NK-92 treated with Interleukin-12 subunit alpha and Interleukin-12 subunit beta, amount 100 ng/mL, for 24 hours (cell line): ENCODE measurements around the gene RRBP1.

Experiments
- DNase-seq: peaks from one replicate; lab custom pipeline; 2025; lab: John Stamatoyannopoulos, UW

The RRBP1 gene

DNA sequence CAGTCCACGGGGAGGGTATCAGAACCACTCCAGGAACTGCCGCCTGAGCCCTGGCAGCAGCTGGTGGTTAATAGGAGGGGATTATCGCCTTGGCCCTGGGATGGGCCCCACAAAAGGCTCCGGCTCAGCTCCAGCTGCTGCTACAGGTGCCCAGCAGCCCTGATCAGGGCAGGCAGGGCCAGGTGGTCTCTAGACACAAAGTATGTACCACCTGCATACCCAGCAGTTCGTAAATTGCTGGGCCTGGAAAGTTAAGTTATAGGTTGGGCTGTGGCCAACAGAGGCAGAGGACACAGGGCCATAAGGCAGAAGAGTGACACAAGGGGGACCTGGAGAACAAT, 35.1 kb downstream of the RRBP1 start:
- no peak for DNase-seq

GRCh38 chr20:17646209-17646960, 35.7 kb downstream of the RRBP1 start:
- DNase-seq, result no peak

- no peak for DNase-seq
Measured at GRCh38 chr20:17645546-17646208, 36.4 kb downstream of the RRBP1 start.

DNA sequence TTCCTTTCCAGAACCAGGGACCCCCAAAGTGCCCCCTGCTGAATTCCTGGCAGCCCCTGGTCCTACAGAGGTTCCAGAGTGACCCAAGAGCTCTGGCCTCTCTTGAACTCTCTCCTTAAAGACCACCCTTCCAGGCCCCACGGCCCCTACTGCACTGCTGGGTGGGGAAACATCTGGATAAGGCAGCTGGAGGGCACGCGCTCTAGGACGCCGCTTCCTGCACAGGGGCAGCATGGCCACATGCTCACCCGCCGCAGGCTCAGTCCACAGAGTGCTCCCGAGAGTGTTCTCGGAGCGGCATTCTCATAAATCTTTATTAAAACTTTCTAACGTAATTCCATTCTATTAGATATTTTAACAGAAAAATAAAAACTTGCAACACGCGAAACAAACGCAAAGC, 37.0 kb downstream of the RRBP1 start:
- no peak for DNase-seq

DNA sequence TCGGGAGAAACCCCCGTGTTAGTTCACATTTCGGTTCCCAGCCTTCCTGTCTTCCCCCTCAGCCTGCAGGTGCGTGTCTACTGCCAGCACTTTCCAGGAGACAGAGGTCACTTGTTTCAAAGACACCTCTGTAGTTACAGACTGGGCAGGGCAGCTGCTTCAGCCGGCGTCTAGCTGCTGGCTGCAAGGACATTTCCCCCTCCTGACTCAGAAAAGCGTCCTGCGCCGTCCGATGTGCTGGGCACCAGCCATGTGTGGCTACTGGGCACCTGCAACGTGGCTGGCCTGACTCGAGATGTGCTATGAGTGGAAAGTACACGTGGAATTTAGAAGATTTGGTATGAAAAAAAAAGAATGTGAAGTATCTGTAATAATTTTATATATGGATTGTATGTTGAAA, 37.6 kb downstream of the RRBP1 start:
- no peak for DNase-seq

DNA sequence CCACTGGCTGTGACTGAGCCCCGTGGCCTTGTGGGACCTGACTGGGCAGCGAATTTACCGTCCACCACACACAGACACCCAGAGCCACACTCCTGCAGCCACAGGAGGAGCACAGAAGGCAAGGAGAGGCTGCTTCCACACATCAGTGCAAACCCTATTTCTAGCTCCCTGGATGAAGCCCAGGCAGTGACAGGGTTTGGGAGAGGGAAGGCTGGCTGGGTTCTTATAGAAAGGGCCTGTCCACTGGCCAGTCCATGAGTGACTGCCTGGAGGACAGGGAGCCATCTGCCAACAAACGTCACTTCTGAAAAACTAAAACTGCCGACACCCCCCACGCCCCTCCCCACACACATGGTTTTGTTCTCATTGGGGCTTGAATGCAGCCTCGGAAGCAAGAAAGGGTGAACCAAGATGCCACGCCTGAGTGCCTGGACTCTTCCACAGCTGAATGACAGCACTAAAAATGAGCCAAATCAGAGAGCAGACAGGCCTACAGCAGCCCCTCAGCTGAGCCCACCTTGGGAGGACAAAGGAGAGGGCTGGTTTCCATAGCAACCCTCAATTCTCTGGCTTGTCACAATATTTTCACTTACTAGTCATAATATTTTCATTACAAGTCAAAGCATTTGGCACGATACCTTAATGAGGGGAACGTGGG, 38.4 kb downstream of the RRBP1 start:
- DNase-seq, result no peak

DNA sequence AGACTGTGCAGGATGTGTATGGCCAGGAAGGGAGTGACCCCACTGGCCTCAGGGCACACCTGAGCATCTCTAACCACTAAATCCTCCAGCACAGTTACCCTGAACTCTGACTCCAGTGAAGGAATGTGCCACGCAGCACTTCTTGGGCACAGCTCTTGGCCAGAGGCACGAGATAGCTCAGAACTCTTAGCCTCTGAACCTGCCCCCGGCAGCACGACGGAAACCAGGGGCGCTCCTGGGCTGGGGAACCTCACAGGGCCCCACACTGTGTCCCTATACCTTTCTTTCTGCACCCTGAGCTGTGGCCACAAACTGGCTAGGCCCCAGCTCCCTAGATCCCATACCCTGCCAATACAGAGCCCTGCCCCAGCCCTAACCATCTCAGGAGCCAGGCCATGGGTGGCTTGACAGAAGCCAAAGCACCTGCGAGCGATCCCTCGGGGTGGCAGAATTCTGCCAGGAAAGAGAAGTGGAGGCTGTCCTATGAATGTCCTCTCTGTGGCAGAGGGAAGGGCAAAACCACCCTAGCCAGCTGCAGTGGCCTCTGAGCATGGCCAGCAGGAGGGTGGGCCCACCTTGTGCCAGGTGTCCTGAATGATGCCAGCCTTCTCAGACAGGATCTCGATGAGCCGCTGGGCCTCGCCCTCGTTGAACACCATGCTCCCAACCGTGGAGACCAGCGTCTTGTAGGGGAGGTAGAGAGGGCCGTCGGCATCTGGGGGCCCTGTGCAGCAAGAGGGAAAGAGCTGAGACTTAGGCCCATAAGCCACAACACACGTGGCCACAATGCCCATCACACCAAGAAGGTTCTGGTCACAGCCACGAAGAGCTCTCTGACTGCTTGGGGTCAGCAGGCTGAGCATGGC, 39.4 kb downstream of the RRBP1 start:
- DNase-seq, result no peak

- no peak for DNase-seq
Measured at GRCh38 chr20:17641993-17642392, 40.0 kb downstream of the RRBP1 start.

- DNase-seq, result no peak
Measured at GRCh38 chr20:17641520-17641964, 40.5 kb downstream of the RRBP1 start.

DNA sequence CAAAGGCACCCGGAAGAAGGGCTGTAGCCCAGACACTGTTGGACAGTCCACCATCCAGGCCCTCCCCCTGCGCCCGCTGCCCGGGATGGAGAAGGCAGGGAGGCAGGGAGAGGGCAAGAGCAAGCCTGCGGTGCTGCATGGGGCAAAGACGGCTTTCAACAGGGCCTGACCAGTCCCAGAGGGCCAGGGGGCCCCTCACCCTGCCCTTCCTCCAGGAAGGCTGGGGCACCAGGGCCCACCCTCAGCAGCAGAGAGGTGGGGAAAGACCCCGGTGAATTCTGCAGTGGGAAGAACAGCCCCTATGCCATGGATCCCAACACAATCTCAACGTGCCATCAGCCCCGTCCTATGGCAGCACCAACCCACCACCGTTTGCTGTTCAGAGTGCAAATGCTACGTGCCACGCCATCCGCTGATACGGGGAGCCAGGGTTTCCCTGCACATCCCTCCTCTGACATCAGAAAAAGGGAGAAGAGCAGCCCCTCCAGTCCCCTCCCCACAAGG, 41.1 kb downstream of the RRBP1 start:
- DNase-seq, result no peak

DNA sequence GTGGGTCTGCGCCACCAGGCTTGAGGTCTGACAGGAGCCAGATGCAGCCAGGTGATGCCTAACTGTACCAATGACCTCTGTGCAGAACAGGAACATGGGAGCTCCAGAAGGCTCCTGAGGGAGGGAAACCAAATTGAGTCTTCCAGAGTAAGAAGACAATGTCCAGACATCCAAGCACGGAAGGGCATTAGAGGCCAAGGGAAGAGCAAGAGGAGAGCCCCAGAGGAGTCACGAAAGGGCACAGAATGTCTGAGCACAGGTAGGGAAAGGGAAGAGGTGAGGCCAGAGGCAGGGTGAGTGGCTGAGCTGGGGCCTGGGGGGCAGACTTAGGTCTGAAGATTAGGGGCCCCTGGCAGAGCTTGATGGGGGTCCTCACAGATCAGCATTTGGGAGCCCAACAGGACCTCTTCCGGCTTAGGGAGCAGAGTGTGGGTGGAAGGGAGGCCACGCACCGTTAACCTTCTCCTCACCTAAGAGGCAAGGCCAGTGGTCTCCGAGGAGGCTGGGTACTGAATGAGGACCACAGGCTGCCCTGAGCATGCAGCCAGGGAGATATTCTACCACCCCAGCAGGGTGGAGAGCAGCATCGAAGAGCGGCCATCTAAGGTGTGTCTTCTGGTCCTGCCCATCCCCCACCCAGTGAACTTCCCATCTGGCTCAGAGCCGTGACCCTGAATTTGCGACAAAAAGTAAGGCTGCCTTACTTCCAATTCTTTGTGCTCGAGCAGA, 41.7 kb downstream of the RRBP1 start:
- DNase-seq, result no peak

DNA sequence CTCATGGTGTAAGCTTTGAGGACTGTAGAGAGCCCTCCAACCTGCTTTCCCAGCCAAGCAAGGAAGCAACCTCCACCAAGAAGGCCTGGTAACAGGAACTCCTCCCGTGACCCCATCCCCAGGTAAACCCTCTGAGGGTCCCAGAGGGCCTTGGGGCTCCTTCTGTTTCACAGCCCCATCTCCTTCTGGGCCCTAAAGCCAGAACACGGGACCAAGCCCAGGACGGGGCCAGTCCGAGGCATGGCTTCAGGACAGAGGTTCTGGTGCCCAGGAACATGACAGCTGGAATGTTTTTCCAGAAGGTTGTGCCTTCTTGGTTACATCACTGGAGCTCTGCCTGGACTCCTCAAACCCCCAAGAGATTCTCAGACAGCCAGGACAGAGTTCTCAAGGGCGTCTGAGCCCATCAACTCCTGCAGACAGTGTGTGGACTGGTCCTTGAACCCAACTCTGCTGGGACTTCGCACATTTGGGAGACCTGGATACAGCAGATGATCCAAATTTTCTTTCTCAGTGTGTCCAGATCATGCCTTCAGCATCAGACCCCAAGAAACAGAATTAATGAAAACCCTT, 43.1 kb downstream of the RRBP1 start:
- no peak for DNase-seq

- DNase-seq, result no peak
Measured at GRCh38 chr20:17637985-17638640, 43.9 kb downstream of the RRBP1 start.

DNA sequence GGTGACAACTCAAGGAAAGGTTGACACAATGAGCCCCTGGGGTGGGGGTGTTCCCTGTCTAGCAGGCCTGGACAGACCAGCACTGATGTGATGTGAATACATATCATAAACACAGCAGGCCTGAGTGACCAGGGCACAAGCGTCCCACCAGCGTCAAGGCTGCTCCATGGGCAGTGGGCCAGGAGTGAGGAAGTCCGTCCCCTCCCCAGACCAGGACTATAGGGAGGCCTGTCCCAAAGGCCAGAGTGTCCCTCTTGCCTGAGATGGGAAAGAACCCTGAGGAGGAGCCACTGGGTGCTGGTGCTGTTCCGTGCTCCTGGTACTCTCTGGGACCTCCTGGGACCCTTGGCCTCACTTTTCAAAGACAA, 44.6 kb downstream of the RRBP1 start:
- no peak for DNase-seq

- no peak for DNase-seq
Measured at GRCh38 chr20:17636523-17637412, 45.3 kb downstream of the RRBP1 start.

DNA sequence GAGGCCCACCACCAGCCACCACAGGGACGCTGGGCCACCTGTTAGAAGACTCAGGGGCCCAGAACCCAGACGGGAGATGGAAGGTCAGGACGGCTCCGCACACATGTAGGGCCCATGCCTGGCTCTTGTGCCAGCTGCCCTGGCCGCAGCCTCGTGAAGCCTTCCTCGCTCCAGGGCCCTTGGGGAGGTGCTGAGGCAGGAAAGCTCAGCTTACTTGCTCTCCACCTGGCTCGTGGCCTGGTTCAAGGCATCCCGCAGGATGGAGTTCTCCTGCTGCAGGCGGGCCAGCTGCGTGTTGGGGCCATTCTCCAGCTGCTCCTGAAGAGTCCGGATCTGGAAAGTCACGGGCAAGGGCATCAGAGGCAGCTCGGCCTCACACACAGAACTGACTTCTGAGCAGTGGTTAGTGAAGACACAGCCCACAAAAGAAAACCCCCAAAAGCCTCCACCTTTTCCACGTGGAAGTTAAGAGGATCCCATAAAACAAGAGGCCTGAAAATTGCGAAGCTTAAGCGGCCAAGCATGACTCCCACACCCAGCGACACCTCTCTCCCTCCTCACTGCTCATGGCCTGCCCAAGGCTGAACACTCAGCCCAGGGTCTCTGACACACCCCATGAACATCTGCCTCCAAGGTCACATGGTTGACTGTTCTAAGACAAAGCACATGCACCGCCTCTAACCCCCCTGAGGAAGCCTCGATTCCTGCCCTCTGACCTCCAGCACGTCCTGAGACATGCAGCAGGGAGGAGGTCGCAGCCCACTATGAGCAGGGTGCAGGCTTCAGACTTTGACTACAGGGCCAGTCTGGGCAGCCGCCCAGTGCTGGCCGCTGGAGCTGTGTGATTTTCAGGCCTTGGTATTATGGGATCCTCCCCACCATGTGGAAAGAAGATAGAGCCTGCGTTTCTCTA, 46.5 kb downstream of the RRBP1 start:
- no peak for DNase-seq

GRCh38 chr20:17634661-17635331, 47.2 kb downstream of the RRBP1 start:
- no peak for DNase-seq
